Ecto neural progenitor cell (in vitro differentiated cells): ENCODE results near the gene PCDHB16.
"Not testable (repeated sequence)": the region's sequence is repeated elsewhere in the genome, so short reads cannot be mapped to it uniquely, and the experiment has no call there.

ENCODE experiments used
- DNase-seq: peaks from one replicate; pipeline ENCODE4 v3.0.0-alpha.2; 2018; ENCODE audit warnings: low spot score

Gene PCDHB16

DNA sequence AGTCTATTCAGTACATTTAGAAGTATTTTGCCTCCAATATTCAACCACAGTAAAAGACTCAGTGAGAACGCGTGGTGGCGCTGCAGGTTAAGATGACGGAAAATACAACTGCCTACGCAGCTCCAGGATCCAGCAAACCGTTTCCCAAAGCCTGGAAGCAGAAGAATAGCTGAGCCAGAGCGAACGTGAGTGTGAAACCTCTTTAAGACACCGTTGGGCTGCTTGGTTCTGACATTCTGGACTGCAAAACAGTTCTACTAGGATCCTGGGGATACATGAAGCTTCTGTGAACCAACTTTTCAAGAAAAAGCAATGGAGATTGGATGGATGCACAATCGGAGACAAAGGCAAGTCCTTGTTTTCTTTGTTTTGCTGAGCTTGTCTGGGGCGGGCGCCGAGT lies at the start of gene PCDHB16:
TSS of gene PCDHB16 (plus strand) at position 140 of the 400 bp plus-strand sequence. CDS start at position 313, 173 bp downstream.
- DNase-seq = peak; percentile 64

DNA sequence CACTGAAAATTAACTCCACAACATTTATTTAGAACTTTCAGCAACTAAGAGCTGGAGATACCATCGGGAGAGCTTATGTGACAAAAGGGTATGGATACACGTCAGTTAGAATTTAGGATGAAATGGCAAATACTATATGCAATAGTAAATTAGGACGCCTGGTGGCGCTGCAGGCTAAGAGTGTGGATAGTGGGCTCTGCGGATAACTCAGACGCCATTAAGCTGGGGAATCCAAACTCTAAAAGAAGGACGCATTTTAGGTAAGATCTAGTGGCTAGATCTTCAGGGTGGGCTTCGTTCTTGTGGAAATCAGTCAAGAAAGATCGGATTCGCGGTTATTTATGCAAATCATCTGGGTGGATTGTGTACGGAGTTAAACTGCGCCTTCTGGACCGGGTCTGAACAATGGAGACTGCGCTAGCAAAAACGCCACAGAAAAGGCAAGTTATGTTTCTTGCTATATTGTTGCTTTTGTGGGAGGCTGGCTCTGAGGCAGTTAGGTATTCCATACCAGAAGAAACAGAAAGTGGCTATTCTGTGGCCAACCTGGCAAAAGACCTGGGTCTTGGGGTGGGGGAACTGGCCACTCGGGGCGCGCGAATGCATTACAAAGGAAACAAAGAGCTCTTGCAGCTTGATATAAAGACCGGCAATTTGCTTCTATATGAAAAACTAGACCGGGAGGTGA lies 47.0 kb upstream of the PCDHB16 start, which contains the start of gene PCDHB5:
TSS of gene PCDHB5 (plus strand) at position 177 of the 688 bp plus-strand sequence. CDS start at position 406, 229 bp downstream.
- DNase-seq = peak; percentile 68

DNA sequence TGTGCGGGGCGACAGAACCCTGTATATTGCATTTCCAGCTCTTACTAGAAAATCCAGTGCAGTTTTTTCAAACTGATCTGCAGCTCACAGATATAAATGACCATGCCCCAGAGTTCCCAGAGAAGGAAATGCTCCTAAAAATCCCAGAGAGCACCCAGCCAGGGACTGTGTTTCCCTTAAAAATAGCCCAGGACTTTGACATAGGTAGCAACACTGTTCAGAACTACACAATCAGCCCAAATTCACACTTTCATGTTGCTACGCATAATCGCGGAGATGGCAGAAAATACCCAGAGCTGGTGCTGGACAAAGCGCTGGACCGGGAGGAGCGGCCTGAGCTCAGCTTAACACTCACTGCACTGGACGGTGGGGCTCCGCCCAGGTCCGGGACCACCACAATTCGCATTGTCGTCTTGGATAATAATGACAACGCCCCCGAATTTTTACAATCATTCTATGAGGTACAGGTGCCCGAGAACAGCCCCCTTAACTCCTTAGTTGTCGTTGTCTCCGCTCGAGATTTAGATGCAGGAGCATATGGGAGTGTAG lies 46.4 kb upstream of the PCDHB16 start:
- DNase-seq = no peak

DNA sequence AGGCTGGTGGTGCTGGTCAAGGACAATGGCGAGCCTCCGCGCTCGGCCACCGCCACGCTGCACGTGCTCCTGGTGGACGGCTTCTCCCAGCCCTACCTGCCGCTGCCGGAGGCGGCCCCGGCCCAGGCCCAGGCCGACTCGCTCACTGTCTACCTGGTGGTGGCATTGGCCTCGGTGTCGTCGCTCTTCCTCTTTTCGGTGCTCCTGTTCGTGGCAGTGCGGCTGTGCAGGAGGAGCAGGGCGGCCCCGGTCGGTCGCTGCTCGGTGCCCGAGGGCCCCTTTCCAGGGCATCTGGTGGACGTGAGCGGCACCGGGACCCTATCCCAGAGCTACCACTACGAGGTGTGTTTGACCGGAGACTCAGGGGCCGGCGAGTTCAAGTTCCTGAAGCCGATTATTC lies 44.8 kb upstream of the PCDHB16 start:
- DNase-seq = not testable (repeated sequence)

DNA sequence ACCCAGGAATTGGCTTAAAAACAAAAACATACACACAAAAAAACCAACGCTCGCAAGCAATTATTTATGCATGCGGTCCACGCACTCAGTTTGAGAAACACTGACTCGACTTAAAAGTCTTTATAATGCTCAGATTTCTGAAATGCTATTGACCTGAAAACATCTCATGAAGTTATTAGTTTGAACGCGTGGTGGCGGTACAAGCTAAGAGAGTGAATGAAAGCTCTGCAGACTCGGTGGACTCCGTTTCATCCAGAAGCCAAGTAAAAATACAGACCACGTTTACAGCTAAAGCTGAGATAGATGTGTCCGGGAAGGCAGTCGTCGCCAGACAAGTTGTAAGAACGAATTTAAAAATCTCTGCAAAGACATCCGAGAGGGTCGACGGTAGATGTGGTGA lies 32.4 kb upstream of the PCDHB16 start, which contains the start of gene PCDHB6:
TSS of gene PCDHB6 (plus strand) at position 246 of the 400 bp plus-strand sequence. CDS start 201 bp downstream, outside the sequence.
- DNase-seq = no peak

DNA sequence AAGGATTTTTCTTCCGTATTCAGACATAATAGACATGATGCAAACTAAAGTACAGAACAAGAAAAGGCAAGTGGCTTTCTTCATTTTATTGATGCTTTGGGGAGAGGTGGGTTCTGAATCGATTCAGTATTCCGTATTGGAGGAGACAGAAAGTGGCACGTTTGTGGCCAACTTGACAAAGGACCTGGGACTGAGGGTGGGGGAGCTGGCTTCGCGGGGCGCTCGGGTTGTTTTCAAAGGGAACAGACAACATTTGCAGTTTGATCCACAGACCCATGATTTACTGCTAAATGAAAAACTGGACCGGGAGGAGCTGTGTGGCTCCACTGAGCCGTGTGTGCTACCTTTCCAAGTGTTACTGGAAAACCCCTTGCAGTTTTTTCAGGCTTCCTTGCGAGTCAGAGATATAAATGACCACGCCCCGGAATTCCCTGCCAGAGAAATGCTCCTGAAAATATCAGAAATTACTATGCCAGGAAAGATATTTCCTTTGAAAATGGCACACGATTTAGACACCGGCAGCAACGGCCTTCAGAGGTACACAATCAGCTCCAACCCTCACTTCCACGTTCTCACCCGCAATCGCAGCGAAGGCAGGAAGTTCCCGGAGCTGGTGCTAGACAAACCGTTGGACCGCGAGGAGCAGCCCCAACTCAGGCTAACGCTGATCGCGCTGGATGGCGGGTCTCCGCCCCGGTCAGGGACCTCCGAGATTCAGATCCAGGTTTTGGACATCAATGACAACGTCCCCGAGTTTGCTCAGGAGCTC lies 31.8 kb upstream of the PCDHB16 start:
- DNase-seq = no peak

DNA sequence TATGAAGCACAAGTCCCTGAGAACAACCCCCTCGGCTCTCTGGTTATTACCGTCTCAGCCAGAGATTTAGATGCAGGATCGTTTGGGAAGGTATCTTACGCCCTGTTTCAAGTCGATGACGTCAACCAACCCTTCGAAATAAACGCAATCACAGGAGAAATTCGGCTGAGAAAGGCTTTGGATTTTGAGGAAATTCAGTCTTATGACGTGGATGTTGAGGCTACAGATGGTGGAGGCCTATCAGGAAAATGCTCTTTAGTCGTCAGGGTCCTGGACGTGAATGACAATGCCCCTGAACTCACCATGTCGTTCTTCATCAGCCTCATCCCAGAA lies 31.2 kb upstream of the PCDHB16 start:
- DNase-seq = no peak

DNA sequence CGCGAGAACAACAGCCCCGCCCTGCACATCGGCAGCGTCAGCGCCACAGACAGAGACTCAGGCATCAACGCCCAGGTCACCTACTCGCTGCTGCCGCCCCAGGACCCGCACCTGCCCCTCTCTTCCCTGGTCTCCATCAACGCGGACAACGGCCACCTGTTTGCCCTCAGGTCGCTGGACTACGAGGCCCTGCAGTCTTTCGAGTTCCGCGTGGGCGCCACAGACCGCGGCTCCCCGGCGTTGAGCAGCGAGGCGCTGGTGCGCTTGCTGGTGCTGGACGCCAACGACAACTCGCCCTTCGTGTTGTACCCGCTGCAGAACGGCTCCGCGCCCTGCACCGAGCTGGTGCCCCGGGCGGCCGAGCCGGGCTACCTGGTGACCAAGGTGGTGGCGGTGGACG lies 30.6 kb upstream of the PCDHB16 start:
- DNase-seq = not testable (repeated sequence)

DNA sequence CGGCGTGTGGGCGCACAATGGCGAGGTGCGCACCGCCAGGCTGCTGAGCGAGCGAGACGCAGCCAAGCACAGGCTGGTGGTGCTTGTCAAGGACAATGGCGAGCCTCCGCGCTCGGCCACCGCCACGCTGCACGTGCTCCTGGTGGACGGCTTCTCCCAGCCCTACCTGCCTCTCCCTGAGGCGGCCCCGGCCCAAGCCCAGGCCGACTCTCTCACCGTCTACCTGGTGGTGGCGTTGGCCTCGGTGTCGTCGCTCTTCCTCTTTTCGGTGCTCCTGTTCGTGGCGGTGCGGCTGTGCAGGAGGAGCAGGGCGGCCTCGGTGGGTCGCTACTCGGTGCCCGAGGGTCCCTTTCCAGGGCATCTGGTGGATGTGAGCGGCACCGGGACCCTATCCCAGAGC lies 30.1 kb upstream of the PCDHB16 start:
- not testable (repeated sequence) for DNase-seq

DNA sequence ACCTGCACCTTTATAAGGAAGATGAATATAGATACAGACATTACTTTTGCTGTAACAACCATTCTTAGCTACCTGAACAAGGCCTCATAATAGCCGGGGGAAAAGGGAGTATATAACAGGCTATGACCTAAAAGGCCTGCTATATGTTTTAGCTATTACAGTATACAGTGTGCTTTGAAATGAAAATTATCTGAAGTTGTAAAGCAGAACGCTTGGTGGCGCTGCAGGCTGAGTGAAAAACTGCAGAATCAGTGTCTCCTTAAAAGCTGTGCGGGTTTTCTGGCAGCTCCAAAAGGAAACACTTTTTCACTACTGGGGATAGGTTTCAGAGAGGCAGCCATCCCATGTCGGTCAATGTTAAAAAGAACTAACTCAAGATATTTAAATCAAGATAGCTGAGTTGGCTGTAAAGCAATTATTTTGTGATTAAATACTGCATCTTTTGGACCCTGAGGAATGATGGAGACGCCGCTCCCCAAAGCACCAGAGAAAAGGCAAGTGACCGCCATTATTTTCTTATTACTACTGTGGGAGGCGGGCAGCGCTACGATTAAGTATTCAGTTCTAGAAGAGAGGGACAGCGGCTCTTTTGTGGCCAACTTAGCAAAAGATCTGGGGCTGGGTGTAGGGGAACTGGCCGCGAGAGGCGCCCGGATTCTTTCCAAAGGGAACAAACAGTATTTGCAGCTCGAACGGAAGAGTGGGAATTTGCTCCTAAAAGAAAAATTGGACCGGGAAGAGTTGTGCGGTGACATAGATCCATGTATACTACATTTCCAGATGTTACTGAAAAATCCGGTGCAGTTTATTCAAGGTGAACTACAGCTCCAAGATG lies 26.4 kb upstream of the PCDHB16 start:
- DNase-seq = no peak

DNA sequence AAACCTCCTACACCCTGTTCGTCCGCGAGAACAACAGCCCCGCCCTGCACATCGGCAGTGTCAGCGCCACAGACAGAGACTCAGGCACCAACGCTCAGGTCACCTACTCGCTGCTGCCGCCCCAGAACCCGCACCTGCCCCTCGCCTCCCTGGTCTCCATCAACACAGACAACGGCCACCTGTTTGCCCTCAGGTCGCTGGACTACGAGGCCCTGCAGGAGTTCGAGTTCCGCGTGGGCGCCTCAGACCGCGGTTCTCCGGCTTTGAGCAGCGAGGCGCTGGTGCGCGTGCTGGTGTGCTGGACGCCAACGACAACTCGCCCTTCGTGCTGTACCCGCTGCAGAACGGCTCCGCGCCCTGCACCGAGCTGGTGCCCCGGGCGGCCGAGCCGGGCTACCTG lies 24.8 kb upstream of the PCDHB16 start:
- not testable (repeated sequence) for DNase-seq

DNA sequence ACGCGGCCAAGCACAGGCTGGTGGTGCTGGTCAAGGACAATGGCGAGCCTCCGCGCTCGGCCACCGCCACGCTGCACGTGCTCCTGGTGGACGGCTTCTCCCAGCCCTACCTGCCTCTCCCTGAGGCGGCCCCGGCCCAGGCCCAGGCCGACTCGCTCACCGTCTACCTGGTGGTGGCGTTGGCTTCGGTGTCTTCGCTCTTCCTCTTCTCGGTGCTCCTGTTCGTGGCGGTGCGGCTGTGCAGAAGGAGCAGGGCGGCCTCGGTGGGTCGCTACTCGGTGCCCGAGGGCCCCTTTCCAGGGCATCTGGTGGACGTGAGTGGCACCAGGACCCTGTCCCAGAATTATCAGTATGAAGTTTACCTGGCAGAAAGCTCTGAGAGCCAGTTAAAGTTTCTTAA lies 24.3 kb upstream of the PCDHB16 start:
- not testable (repeated sequence) for DNase-seq

DNA sequence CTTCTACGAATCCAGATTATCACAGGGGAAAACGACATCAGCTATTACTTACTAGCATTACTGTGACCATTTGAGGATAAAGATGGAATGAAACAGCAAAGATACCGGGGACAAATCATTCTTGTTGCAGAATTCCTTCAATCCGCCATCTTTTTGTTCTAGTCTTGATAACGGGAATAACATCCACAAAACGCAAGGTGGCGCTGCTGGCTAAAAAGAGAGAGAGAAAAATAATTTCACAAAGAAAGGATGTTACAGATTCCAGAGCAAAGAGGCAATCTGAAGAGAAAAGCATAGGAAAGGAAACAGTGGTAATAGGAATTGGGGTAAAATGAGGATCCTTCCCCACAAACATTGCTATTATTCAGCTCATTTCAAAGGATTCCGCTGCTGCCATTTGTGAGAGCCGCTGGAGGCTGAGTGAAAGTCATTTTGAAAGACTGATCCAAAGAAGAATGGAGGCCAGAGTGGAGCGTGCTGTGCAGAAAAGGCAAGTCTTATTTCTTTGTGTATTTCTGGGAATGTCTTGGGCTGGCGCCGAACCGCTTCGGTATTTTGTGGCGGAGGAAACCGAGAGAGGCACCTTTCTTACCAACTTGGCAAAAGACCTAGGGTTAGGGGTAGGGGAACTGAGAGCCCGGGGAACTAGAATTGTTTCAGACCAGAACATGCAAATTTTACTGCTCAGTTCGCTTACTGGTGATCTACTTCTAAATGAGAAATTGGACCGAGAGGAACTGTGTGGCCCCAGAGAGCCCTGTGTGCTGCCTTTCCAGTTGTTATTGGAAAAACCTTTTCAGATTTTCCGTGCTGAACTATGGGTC lies 9.6 kb upstream of the PCDHB16 start, which contains the start of gene PCDHB7:
TSS of gene PCDHB7 (plus strand) at position 264 of the 824 bp plus-strand sequence. CDS start at position 456, 192 bp downstream.
- no peak for DNase-seq

DNA sequence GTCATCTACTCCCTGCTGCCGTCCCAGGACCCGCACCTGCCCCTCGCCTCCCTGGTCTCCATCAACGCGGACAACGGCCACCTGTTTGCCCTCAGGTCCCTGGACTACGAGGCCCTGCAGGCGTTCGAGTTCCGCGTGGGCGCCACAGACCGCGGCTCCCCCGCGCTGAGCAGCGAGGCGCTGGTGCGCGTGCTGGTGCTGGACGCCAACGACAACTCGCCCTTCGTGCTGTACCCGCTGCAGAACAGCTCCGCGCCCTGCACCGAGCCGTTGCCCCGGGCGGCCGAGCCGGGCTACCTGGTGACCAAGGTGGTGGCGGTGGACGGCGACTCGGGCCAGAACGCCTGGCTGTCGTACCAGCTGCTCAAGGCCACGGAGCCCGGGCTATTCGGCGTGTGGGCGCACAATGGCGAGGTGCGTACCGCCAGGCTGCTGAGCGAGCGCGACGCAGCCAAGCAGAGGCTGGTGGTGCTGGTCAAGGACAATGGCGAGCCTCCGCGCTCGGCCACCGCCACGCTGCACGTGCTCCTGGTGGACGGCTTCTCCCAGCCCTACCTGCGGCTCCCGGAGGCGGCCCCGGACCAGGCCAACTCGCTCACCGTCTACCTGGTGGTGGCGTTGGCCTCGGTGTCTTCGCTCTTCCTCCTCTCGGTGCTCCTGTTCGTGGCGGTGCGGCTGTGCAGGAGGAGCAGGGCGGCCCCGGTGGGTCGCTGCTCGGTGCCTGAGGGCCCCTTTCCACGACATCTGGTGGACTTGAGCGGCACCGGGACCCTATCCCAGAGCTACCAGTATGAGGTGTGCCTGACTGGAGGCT lies 7.7 kb upstream of the PCDHB16 start:
- not testable (repeated sequence) for DNase-seq

DNA sequence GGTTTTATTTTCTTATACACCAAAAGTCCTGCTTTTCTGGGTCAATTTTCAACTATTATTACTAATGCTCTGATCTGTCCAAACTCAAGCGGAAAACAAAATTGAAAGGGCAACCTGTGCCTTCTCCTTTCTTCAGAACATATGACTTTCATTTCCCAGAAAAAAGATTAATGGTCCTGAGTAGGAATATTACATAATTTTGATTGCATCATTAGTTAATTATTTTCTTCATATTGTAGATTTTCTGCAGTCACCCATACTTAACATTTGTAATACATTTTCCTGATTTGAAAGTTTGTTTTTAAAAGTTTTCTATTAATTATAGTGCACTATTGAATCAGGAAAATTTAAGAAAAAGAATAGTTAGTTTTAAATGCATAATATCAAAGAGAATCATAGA lies 6.3 kb upstream of the PCDHB16 start:
- DNase-seq = no peak

DNA sequence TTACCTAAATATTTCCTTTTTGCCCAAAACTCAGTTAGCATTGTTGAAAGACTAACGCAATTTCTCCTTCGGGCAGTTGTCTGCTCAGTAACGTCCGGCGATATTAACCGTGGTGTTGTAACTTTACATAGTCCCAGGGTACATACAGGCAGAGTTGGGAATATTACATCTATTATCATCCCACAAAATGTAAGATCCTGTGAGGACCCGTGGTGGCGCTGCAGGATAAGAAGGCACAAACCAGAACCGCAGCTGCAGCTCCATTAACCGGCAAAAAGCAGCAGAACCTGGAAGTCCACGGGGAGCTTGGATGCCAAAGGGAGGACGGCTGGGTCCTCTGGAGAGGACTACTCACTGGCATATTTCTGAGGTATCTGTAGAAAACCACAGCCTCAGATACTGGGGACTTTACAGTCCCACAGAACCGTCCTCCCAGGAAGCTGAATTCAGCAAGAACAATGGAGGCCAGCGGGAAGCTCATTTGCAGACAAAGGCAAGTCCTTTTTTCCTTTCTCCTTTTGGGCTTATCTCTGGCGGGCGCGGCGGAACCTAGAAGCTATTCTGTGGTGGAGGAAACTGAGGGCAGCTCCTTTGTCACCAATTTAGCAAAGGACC lies 4.5 kb upstream of the PCDHB16 start, which contains the start of gene PCDHB8:
TSS of gene PCDHB8 (plus strand) at position 214 of the 615 bp plus-strand sequence. CDS start at position 459, 245 bp downstream.
- not testable (repeated sequence) for DNase-seq

DNA sequence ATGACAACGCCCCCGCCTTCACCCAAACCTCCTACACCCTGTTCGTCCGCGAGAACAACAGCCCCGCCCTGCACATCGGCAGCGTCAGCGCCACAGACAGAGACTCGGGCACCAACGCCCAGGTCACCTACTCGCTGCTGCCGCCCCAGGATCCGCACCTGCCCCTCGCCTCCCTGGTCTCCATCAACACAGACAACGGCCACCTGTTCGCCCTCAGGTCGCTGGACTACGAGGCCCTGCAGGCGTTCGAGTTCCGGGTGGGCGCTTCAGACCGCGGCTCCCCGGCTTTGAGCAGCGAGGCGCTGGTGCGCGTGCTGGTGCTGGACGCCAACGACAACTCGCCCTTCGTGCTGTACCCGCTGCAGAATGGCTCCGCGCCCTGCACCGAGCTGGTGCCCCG lies 2.8 kb upstream of the PCDHB16 start:
- DNase-seq = not testable (repeated sequence)

DNA sequence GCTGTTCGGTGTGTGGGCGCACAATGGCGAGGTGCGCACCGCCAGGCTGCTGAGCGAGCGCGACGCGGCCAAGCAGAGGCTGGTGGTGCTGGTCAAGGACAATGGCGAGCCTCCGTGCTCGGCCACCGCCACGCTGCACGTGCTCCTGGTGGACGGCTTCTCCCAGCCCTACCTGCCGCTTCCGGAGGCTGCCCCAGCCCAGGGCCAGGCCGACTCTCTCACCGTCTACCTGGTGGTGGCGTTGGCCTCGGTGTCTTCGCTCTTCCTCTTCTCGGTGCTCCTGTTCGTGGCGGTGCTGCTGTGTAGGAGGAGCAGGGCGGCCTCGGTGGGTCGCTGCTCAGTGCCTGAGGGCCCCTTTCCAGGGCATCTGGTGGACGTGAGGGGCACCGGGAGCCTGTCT lies 2.3 kb upstream of the PCDHB16 start:
- not testable (repeated sequence) for DNase-seq

DNA sequence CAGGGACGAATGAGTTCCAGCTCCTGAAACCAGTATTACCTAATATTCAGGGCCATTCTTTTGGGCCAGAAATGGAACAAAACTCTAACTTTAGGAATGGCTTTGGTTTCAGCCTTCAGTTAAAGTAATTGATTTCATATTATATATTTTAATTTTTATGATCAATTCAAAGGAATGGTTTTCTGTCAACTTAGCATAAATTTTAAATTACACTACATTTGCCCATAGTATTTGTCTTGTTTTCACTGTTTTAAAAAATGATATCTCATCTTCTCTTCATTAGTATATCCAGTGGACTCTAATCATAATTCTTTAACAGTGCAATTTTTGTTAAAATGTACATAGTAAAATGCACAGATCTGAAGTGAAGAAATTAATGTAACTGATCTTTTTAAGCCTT lies 1.9 kb upstream of the PCDHB16 start:
- DNase-seq = no peak
